Tibial nerve (tissue), 4 donors: ENCODE data around the gene NMT2. TPM values are rescaled to one million over a fixed set of nuclear protein-coding genes. Genes with fewer than 3 reads are reported as not detected.

Experiments used
- DNase-seq, 2 donors: peaks; one replicate each; pipeline ENCODE4 v3.0.0-alpha.2; 2019; ENCODE audit warnings: low spot score in 2 of 2
- H3K27ac ChIP-seq, 4 donors: fragments of 200-600 bp; sonication (generic) in 3 of 4; one replicate each; pipeline ENCODE4 v1.5.1; 2017 to 2019; ENCODE audit warnings: mild to moderate bottlenecking in 1 of 4
- H3K27me3 ChIP-seq, 2 donors: fragments of 200-600 bp; sonication (generic) in 1 of 2; one replicate each; pipeline versions ENCODE4 v1.5.1 to v1.6.0; 2017 to 2019
- H3K36me3 ChIP-seq, 3 donors: fragments of 200-600 bp; sonication (generic); one replicate each; pipeline ENCODE4 v1.5.1; 2018 to 2019
- H3K4me1 ChIP-seq, 4 donors: fragments of 200-600 bp; sonication (generic) in 3 of 4; one replicate each; pipeline ENCODE4 v1.5.1; 2017 to 2019
- H3K4me3 ChIP-seq, 4 donors: fragments of 200-600 bp; sonication (generic) in 3 of 4; one replicate each; pipeline ENCODE4 v1.5.1; 2017 to 2019; ENCODE audit warnings: mild to moderate bottlenecking in 1 of 4, moderate library complexity in 1 of 4
- H3K9me3 ChIP-seq, 4 donors: fragments of 200-600 bp; sonication (generic) in 3 of 4; one replicate each; pipeline ENCODE4 v1.5.1; 2017 to 2019
- EP300 ChIP-seq, 2 donors: sonication (generic); formaldehyde crosslinking; IDR thresholded peaks; one replicate each; pipeline ENCODE4 v1.6.1; 2017; ENCODE audit warnings: antibody characterized with exemption in 2 of 2, mild to moderate bottlenecking in 1 of 2
- POLR2A ChIP-seq, 2 donors: fragments of 450-650 bp; IDR thresholded peaks; one replicate each; pipeline ENCODE4 v1.6.1; 2017; ENCODE audit warnings: antibody characterized with exemption in 2 of 2, mild to moderate bottlenecking in 2 of 2, moderate library complexity in 2 of 2
- WGBS, 2 donors: methylation state at CpG; one replicate each; pipeline ENCODE4 v1.1.5; 2018; 5-methylcytosine and 5-hydroxymethylcytosine counted together
- total RNA-seq, 4 donors: library from RNA; depleted of rRNA; stranded (reverse); fragments of >200 nt; gene quantifications; one replicate each; pipeline ENCODE4 v1.1.0, GENCODE V29; 2016
- TF ChIP-seq, protein P1 (sequence below), 5 experiments: fragments of 200-600 bp in 3 of 5; fragments of 450-650 bp in 2 of 5; sonication (generic) in 3 of 5; IDR thresholded peaks; one replicate each; pipeline ENCODE4 v1.5.1; 2016 to 2019; ENCODE audit warnings: antibody characterized with exemption in 5 of 5, mild to moderate bottlenecking in 3 of 5, moderate library complexity in 2 of 5

Gene NMT2
- total RNA-seq, 4 donors from 2014 or later = 18.2 to 29.7 (median 24.0) TPM

DNA sequence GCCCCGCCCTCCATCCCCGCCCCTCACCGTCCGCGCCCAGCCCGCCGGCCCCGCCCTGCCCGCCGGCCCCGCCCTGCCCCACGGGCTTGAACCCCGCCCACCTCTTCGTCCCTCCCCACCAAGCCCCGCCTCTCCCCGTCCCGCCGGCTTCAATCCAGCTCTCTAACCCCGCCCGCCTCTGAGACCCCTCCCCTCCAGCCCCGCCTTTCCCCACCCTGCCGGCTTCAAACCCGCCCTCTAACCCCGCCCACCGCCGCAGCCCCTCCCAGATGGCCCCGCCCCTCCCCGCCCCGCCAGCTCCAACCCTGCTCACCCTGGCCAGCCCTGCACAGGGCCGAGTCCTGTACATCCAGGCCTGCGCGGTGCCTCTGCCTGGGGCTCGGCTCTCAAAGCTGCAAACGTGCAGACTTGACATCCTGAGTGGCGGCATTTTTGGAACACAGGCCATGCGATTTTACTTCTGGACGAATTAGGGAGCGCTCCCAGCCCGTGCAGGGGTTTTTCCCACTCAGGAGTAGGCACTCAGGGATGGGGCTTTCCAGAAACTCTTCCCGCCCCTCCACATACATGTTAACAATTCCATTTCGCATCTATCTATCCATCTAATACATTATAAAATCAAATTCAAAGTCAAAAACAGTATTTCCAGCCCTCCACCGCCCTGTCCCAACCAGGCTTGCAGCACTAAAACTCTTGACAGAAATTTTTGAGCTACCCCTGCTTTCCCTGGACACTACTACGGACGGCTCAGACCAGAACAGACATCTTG is 477 bp upstream of the NMT2 start:
- Histone ChIP-seq H3K36me3 (no peaks in the 10 kb centered on the region), H3K27me3 (no peaks in the 10 kb centered on the region), H3K9me3 (no peaks in the 10 kb centered on the region), H3K4me3 (peak overlapping the region in 3 of 4 donors; percentile 6 to 29 (median 27)), H3K4me1 (peaks cover 0 to 42% (median 17%) of the 10 kb centered on the region in 4 donors), H3K27ac (peak overlapping the region in 3 of 4 donors; percentile 38 to 68 (median 51))
- DNase-seq = peak; percentile 92 to 96
- WGBS, 2 donors = 25 to 41% methylated on average over 13 to 20 of the region's 44 CpGs
- peak; percentile 41 to 55 for TF ChIP-seq POLR2A (IDR thresholded peaks at IDR 0.05)
- TF ChIP-seq EP300 (IDR thresholded peaks at IDR 0.05) = peak in 1 of 2 donors; percentile 56
- TF ChIP-seq, protein P1, sequence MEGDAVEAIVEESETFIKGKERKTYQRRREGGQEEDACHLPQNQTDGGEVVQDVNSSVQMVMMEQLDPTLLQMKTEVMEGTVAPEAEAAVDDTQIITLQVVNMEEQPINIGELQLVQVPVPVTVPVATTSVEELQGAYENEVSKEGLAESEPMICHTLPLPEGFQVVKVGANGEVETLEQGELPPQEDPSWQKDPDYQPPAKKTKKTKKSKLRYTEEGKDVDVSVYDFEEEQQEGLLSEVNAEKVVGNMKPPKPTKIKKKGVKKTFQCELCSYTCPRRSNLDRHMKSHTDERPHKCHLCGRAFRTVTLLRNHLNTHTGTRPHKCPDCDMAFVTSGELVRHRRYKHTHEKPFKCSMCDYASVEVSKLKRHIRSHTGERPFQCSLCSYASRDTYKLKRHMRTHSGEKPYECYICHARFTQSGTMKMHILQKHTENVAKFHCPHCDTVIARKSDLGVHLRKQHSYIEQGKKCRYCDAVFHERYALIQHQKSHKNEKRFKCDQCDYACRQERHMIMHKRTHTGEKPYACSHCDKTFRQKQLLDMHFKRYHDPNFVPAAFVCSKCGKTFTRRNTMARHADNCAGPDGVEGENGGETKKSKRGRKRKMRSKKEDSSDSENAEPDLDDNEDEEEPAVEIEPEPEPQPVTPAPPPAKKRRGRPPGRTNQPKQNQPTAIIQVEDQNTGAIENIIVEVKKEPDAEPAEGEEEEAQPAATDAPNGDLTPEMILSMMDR (IDR thresholded peaks at IDR 0.05) = no peak

DNA sequence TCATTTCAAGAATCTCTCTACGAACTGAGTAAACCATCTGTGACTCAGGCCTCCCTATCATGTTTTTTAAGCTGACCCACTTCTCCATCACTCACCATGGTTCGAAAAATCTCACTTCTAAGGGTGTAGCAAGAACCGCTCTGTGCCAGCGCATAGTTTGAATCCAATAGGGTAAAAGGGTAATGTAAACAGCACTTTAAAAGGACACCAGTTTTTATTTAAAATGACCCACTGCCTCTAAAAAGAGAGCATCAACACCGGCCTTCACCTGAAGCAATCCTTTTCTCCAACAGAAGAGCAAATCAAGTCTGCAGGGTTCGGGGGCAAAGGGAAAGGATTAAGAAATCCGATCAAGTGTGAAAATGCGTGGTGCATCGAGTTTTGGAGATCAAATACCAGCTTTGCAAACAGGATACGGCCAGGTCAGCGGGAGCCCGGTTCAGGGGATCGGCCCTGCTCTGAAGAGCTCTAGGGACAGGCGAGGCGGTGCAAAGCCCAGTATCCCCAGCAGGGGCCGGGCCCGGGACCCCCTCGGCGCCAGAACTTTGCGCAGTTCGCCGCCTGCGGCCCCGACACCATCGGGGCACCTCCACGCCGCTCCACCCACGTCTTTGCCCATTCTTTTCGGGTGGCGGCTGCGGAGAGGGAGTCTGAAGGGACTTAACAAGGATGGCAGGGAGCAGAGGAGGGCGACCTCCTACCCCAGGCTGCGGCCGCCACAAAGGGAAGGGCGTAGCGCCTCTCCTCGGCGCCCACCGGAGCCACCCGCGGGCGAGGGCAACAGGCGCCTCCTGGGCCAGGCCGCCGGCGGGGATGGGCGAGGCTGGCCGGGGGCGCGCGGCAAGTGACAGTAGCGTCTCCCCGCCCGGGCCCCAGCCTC is 842 bp downstream of the NMT2 start:
- 2 to 3% methylated on average over 30 to 40 of the region's 54 CpGs for WGBS, 2 donors
- no peaks in the 10 kb centered on the region for H3K27me3 ChIP-seq
- no peaks in the 10 kb centered on the region for H3K36me3 ChIP-seq
- peaks cover 0 to 49% (median 17%) of the 10 kb centered on the region in 4 donors for H3K4me1 ChIP-seq
- H3K27ac ChIP-seq = peak overlapping the region; percentile 77 to 95 (median 90)
- H3K9me3 ChIP-seq = no peaks in the 10 kb centered on the region
- H3K4me3 ChIP-seq = peak overlapping the region; percentile 38 to 97 (median 82)
- TF ChIP-seq EP300 (IDR thresholded peaks at IDR 0.05) = peak in 1 of 2 donors; percentile 14
- no peak for TF ChIP-seq POLR2A (IDR thresholded peaks at IDR 0.05)
- TF ChIP-seq, protein P1 (IDR thresholded peaks at IDR 0.05) = peak; percentile 32 to 54 (median 39)
- DNase-seq = peak; percentile 13 to 17

DNA sequence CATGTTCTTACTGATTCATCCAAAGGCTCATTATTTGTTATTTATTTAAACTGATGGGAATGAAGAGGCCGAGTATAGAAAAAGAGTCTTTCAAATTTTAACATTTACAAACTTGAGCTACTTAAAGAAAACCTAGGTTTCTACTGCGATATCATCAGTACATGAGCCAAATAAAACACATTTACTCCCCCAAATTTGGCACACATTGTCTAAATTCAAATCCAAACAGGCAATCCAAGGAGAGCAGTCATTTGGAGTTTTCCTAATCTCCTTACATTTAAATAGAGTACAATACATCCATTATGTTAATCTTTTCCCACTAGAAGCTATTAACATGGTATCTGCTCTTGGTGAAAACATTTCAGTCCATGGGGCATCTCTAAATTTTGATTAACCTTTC is 2.2 kb downstream of the NMT2 start:
- WGBS, 2 donors = 31 to 34% methylated on average over 2 of the region's 2 CpGs
- peak overlapping the region in 1 of 4 donors; percentile 88 for H3K27ac ChIP-seq
- H3K4me1 ChIP-seq = peaks cover 0 to 49% (median 17%) of the 10 kb centered on the region in 4 donors
- no peaks in the 10 kb centered on the region for H3K9me3 ChIP-seq
- peak overlapping the region in 1 of 4 donors; percentile 71 for H3K4me3 ChIP-seq
- H3K36me3 ChIP-seq = no peaks in the 10 kb centered on the region
- DNase-seq = no peak
- H3K27me3 ChIP-seq = no peaks in the 10 kb centered on the region
- TF ChIP-seq EP300 (IDR thresholded peaks at IDR 0.05) (no peak), POLR2A (IDR thresholded peaks at IDR 0.05) (no peak)
- TF ChIP-seq, protein P1 (IDR thresholded peaks at IDR 0.05) = no peak

DNA sequence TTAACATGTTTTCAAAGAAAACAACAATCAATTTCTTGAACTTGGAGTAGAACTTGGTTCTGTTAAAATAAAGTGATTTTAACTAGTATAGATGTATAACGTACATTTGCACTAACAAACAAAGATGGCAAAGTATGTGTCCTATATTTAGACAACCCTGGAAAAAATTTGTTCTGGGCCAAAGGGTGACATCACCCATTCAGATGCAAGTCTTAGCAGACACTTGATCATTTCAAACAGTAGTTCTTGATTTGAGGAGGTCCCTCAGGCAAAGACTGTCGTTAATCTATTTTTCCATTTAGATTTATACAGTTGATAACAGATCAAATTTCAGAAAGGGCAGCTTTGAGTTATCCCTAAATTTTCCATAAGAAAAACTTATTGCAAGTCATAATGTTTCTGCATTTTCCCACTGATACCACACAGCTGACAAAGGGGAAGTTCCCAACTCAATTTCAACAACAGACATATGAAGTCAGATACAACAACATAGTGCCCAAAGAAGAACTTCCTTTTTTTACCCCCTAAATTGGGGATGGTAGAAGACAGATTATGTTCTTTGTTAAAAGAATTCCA is 5.2 kb downstream of the NMT2 start:
- Histone ChIP-seq H3K27ac (no peak overlapping the region), H3K9me3 (no peaks in the 10 kb centered on the region), H3K4me1 (peaks cover 0 to 39% (median 12%) of the 10 kb centered on the region in 4 donors), H3K27me3 (no peaks in the 10 kb centered on the region), H3K4me3 (no peak overlapping the region), H3K36me3 (no peaks in the 10 kb centered on the region)
- TF ChIP-seq, protein P1 (IDR thresholded peaks at IDR 0.05) = no peak
- TF ChIP-seq POLR2A (IDR thresholded peaks at IDR 0.05) = no peak
- no peak for TF ChIP-seq EP300 (IDR thresholded peaks at IDR 0.05)
- DNase-seq = no peak
- WGBS, 2 donors = 56 to 66% methylated on average over 2 of the region's 2 CpGs
